Choroid plexus epithelial cell (primary cell): ENCODE results near the gene UMPS.
"Not testable (repeated sequence)": the region's sequence is repeated elsewhere in the genome, so short reads cannot be mapped to it uniquely, and the experiment has no call there.

Experiments
- DNase-seq: peaks from one replicate; pipeline ENCODE4 v3.0.0-alpha.2; 2010; ENCODE audit warnings: low read depth
- H3K4me3 ChIP-seq: 2 replicates; pipeline ENCODE4 v1.5.1; 2011; ENCODE audit warnings: low read depth, mild to moderate bottlenecking, control low read depth, low read length, moderate library complexity
- TF ChIP-seq, protein P1 (sequence below): conservative IDR thresholded peaks from 2 replicates; pipeline ENCODE4 v1.5.1; 2011; ENCODE audit warnings: low read depth, mild to moderate bottlenecking, control low read depth, inconsistent platforms, low read length, moderate library complexity

The UMPS gene

DNA sequence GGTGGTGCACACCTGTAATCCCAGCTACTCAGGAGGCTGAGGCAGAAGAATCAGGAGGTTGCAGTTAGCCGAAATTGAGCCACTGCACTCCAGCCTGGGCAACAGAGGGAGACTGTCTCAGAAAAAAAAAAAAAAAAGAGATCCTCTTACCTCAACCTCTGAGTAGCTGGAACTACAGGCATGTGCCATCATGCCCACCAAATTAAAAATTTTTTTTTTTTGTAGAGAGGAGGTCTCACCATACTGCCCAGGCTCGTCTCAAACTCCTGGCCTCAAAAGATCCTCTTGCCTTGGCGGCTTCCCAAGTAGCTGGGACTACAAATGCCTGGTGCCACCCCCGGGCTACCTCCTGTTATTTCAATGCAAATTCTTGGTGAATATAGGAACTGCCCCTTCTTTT, 1.5 kb downstream of the UMPS start:
- DNase-seq: no peak
- H3K4me3 ChIP-seq: no peak overlapping the region
- TF ChIP-seq, protein P1, sequence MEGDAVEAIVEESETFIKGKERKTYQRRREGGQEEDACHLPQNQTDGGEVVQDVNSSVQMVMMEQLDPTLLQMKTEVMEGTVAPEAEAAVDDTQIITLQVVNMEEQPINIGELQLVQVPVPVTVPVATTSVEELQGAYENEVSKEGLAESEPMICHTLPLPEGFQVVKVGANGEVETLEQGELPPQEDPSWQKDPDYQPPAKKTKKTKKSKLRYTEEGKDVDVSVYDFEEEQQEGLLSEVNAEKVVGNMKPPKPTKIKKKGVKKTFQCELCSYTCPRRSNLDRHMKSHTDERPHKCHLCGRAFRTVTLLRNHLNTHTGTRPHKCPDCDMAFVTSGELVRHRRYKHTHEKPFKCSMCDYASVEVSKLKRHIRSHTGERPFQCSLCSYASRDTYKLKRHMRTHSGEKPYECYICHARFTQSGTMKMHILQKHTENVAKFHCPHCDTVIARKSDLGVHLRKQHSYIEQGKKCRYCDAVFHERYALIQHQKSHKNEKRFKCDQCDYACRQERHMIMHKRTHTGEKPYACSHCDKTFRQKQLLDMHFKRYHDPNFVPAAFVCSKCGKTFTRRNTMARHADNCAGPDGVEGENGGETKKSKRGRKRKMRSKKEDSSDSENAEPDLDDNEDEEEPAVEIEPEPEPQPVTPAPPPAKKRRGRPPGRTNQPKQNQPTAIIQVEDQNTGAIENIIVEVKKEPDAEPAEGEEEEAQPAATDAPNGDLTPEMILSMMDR: no peak

DNA sequence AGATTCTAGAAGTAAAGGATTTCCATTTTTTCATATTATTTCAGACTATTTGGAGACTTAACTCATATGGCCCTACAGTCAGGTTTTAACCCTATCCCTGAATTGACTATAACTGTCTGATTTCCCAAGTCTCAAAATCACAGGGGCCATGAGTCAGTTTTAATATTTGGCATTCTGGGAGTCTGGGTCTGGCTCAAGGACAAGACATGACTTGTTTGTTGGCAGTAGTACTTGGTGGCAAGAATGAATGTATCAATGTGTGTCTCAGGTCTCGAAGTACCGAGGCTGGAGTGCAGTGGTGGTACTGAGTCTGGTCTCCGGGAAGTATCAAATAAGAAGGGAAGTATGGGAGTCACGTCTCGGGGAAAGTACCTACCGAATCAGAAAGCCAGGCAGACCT, 10.8 kb downstream of the UMPS start:
- no peak overlapping the region for H3K4me3 ChIP-seq
- TF ChIP-seq, protein P1: no peak
- DNase-seq: no peak

DNA sequence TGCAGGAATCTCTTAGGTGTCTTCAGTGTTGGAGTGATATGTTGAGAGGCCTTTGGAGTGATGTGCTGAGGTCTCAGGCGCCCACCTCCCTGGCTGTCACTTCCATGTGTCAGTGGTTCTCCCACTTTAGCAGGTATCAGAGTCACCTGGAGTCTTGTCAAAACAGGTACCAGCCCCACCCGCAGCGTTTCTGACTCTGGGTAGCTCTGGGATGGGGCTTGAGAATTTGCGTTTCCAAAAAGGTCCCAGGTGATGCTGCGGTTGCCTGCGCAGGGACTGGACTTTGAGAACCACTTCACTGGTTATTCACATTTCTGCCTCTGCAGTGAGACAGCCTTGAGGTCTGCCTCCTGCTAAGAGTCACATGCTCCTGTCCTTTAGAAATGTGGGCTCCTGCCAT, 15.5 kb downstream of the UMPS start:
- TF ChIP-seq, protein P1: no peak
- no peak for DNase-seq
- H3K4me3 ChIP-seq: no peak overlapping the region

DNA sequence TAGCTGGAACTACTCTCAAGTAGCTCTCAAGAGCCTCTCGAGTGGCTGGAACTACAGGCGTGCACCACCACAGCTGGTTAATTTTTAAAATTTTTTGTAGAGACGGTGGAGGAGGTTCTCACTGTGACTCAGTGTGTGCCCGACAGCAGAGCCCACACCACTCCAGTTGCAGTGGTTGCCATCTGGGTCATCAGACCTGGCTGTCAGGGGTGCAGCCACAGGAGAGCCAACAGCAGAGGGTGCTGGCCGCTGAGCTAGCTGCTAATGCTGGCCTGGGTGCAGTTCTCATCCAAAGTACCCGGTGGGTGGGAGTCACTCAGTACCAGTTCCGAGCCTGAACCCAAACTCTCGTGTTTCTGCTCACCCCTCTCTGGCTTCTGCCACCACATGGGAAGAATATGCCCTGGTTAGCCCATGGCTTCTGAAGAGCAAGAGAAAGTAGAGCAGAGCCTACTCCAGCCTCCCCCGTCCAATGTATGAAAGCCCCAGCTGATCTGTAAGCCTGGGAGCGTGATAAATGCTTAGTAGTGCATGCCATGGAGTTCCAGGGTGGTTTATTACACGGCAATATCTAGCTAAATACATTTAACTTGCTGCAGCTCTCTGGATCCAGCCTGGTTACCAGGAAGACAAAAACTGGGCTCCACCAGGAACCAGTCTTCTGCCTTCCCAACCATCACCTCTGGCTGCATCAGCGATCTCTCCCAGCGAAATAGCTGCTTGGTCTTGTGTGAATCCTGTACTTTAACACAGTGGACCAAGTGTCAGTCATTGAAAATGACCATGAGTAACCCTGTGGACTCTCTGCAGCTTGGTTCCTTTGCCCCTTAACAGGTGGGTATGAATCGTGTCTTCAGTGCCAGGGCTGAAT, 17.1 kb downstream of the UMPS start:
- DNase-seq: no peak
- H3K4me3 ChIP-seq: no peak overlapping the region
- TF ChIP-seq, protein P1: no peak

DNA sequence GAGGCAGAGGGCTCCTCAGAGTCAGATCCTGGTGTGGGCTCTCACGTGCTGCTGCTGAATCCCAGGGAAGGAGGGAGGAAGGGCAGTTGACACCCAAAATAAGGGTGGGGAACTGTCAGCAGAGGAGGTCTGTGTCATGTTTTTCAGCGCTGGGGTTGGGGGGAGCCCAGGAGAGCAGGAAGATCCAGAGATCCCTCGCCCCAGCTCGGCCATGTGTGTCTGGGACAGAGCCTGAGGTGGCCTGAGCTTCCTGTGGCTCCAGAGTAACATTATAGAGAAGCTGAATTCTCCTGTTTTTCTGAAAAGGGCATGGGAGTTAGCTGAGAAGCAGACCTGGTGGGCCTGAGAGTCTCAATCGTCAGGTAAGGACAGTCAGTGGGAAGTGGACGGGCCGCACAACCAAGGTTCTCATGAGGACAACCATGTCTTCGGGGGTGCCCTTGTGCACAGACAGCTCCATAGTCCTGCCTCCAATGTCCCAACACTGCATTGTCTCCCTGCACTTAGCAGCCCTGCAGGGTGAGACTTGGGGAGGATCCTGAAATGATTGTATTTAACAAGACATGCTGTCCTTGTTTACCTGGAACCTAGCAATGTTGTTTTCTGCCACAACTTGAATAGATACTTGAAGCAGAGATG, 18.4 kb downstream of the UMPS start:
- no peak for DNase-seq
- H3K4me3 ChIP-seq: no peak overlapping the region
- TF ChIP-seq, protein P1: no peak

DNA sequence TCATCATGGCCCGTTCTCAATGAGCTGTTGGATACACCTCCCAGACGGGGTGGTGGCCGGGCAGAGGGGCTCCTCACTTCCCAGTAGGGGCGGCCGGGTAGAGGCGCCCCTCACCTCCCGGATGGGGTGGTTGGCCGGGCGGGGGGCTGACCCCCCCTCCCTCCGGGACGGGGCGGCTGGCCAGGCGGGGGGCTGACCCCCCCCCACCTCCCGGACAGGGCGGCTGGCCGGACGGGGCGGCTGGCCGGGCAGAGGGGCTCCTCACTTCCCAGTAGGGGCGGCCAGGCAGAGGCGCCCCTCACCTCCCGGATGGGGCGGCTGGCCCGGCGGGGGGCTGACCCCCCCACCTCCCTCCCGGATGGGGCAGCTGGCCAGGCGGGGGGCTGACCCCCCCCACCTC, 19.6 kb downstream of the UMPS start:
- H3K4me3 ChIP-seq, DNase-seq: not testable (repeated sequence)

DNA sequence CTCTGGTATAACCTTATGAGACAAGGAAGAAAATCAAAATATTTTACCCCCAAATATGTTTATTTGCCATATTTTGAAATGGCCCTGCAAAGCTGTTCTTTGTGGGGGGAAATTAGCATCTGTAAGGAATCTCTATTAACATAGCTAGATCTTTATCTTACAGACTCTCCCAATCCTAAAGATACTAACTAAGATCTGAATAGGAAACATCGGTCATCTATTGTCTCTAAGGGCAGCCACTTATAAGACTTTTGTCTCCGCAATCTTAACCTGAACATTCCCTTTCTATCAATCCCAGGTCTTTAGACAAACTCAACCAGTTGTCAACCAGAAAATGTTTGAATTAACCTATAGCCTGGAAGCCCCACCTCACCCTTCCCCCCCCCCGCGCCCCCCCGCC, 21.2 kb downstream of the UMPS start:
- no peak overlapping the region for H3K4me3 ChIP-seq
- TF ChIP-seq, protein P1: no peak
- DNase-seq: no peak
